GM23338 (cell line): ENCODE results near the gene SUSD3. TPM values are rescaled to one million over a fixed set of nuclear protein-coding genes. Genes with fewer than 3 reads are reported as not detected.

Experiments used
- ATAC-seq: fragments of 200-7000 bp; cut with Tn5 transposase; 3 replicates; pipeline ENCODE4 v1.9.1; 2020
- DNase-seq: peaks from one replicate; pipeline ENCODE4 v3.0.0-alpha.2; 2015; ENCODE audit warnings: low spot score
- H2AFZ ChIP-seq: fragments of 200-600 bp; sonication (generic); 2 replicates; pipeline ENCODE4 v1.8.0; 2016; ENCODE audit warnings: antibody characterized with exemption, mild to moderate bottlenecking, moderate library complexity
- H3F3A ChIP-seq: fragments of 200-600 bp; sonication (generic); replicated peaks from 2 replicates; pipeline ENCODE4 v1.8.0; 2017; ENCODE audit warnings: antibody characterized with exemption, mixed run types, low read depth
- H3K27ac ChIP-seq: fragments of 200-600 bp; sonication (generic); 2 replicates; pipeline ENCODE4 v1.6.1; 2016; ENCODE audit warnings: low read depth
- H3K27me3 ChIP-seq: fragments of 200-600 bp; sonication (generic); 2 replicates; pipeline ENCODE4 v1.8.0; 2016; ENCODE audit warnings: mild to moderate bottlenecking, mixed run types, moderate library complexity; ENCODE audit not compliant: insufficient read depth
- H3K36me3 ChIP-seq: fragments of 200-600 bp; sonication (generic); 2 replicates; pipeline ENCODE4 v1.8.0; 2016; ENCODE audit warnings: mild to moderate bottlenecking; ENCODE audit not compliant: insufficient read depth
- H3K4me1 ChIP-seq: fragments of 200-600 bp; sonication (generic); 2 replicates; pipeline ENCODE4 v1.8.0; 2016; ENCODE audit warnings: mild to moderate bottlenecking, moderate library complexity; ENCODE audit not compliant: insufficient read depth
- H3K4me2 ChIP-seq: fragments of 200-600 bp; sonication (generic); 2 replicates; pipeline ENCODE4 v1.7.1; 2017; ENCODE audit warnings: mixed run types
- H3K4me3 ChIP-seq: fragments of 200-600 bp; sonication (generic); 2 replicates; pipeline ENCODE4 v1.6.1; 2016; ENCODE audit warnings: mixed run types
- H3K79me2 ChIP-seq: fragments of 200-600 bp; sonication (generic); replicated peaks from 2 replicates; pipeline ENCODE4 v1.8.0; 2017; ENCODE audit warnings: mild to moderate bottlenecking; ENCODE audit not compliant: insufficient read depth
- H3K9me2 ChIP-seq: fragments of 200-600 bp; sonication (generic); 2 replicates; pipeline ENCODE4 v1.8.0; 2017; ENCODE audit not compliant: insufficient read depth
- H4K20me1 ChIP-seq: fragments of 200-600 bp; sonication (generic); replicated peaks from 2 replicates; pipeline ENCODE4 v1.8.0; 2017; ENCODE audit warnings: mild to moderate bottlenecking; ENCODE audit not compliant: insufficient read depth
- H3K27ac Mint-ChIP-seq: 2 replicates; pipeline ENCODE4 v1.8.0; 2020; ENCODE audit warnings: inconsistent platforms, mild to moderate bottlenecking, moderate library complexity, mixed read lengths
- H3K27me3 Mint-ChIP-seq: 3 replicates; pipeline ENCODE4 v1.8.0; 2022; ENCODE audit warnings: low read depth, mild to moderate bottlenecking, moderate library complexity, mixed read lengths, inconsistent platforms; ENCODE audit not compliant: insufficient read depth, poor library complexity
- H3K36me3 Mint-ChIP-seq: 3 replicates; pipeline ENCODE4 v1.8.0; 2021; ENCODE audit warnings: low read depth, mild to moderate bottlenecking, inconsistent platforms, moderate library complexity, mixed read lengths
- H3K4me1 Mint-ChIP-seq: 3 replicates; pipeline ENCODE4 v1.8.0; 2020; ENCODE audit warnings: mild to moderate bottlenecking, inconsistent platforms, mixed read lengths
- H3K4me3 Mint-ChIP-seq: 3 replicates; pipeline ENCODE4 v1.8.0; 2021; ENCODE audit warnings: moderate library complexity, mild to moderate bottlenecking, inconsistent platforms, mixed read lengths
- H3K9me3 Mint-ChIP-seq: 3 replicates; pipeline ENCODE4 v1.8.0; 2020; ENCODE audit warnings: moderate library complexity, mild to moderate bottlenecking, inconsistent platforms, mixed read lengths
- CREB1 ChIP-seq: fragments of 250-450 bp; sonication (Bioruptor Pico); IDR thresholded peaks from 2 replicates; pipeline ENCODE4 v1.5.0; 2020; ENCODE audit warnings: low read depth, mild to moderate bottlenecking, moderate library complexity
- CTCF ChIP-seq, 2 experiments: fragments of 200-600 bp in 1 of 2; sonication (generic) in 1 of 2; conservative IDR thresholded peaks; 2 replicates each; pipeline versions ENCODE4 v1.5.1 to v1.6.1; 2016 to 2017; ENCODE audit warnings: antibody characterized with exemption in 2 of 2, low read depth in 2 of 2, mild to moderate bottlenecking in 2 of 2, moderate library complexity in 1 of 2
- ETS1 ChIP-seq: IDR thresholded peaks from 2 replicates; pipeline ENCODE4 v1.6.1; 2016; ENCODE audit warnings: antibody characterized with exemption
- EZH2 ChIP-seq: fragments of 200-600 bp; sonication (generic); IDR thresholded peaks from one replicate; pipeline ENCODE4 v1.8.0; 2017; ENCODE audit warnings: antibody characterized with exemption, mild to moderate bottlenecking, low read depth; ENCODE audit not compliant: unreplicated experiment
- EZH2phosphoT487 ChIP-seq: fragments of 200-600 bp; sonication (generic); IDR thresholded peaks from one replicate; pipeline ENCODE4 v1.8.1; 2018; ENCODE audit warnings: antibody characterized with exemption; ENCODE audit not compliant: unreplicated experiment
- JUNB ChIP-seq: IDR thresholded peaks from one replicate; pipeline ENCODE4 v1.6.1; 2016; ENCODE audit warnings: antibody characterized with exemption; ENCODE audit not compliant: unreplicated experiment
- NANOG ChIP-seq: IDR thresholded peaks from 2 replicates; pipeline ENCODE4 v1.6.1; 2016; ENCODE audit warnings: antibody characterized with exemption, borderline replicate concordance
- POLR2AphosphoS5 ChIP-seq: IDR thresholded peaks from 2 replicates; pipeline ENCODE4 v1.6.1; 2016; ENCODE audit warnings: antibody characterized with exemption, low read depth
- REST ChIP-seq: IDR thresholded peaks from one replicate; pipeline ENCODE4 v1.6.1; 2018; ENCODE audit warnings: antibody characterized with exemption; ENCODE audit not compliant: unreplicated experiment
- STAT1 ChIP-seq: IDR thresholded peaks from one replicate; pipeline ENCODE4 v1.6.1; 2016; ENCODE audit warnings: antibody characterized with exemption; ENCODE audit not compliant: unreplicated experiment
- ZNF114 ChIP-seq: fragments of 250-450 bp; sonication (Bioruptor Pico); IDR thresholded peaks from 2 replicates; pipeline ENCODE4 v1.5.0; 2020; ENCODE audit warnings: mild to moderate bottlenecking, moderate library complexity
- ZNF331 ChIP-seq: fragments of 250-450 bp; sonication (Bioruptor Pico); IDR thresholded peaks from 2 replicates; pipeline ENCODE4 v1.5.0; 2020; ENCODE audit warnings: low read depth, mild to moderate bottlenecking, moderate library complexity
- ZNF462 ChIP-seq: fragments of 250-450 bp; sonication (Bioruptor Pico); IDR thresholded peaks from 2 replicates; pipeline ENCODE4 v1.5.0; 2020; ENCODE audit warnings: mild to moderate bottlenecking, moderate library complexity
- polyA plus RNA-seq: library from polyadenylated mRNA; unstranded; fragments of >200 nt; fragmentation: Nextera tagmentation; extraction: Ambion mirVana; gene quantifications from 2 replicates; pipeline ENCODE4 v1.2.1, GENCODE V29; 2016
- total RNA-seq: library from RNA; depleted of rRNA; stranded (reverse); fragments of >200 nt; shearing (Covaris generic); gene quantifications from 2 replicates; pipeline ENCODE4 v1.2.3, GENCODE V29; 2014

Gene SUSD3
- total and polyA plus RNA-seq, 2 experiments from 2014 or later = 6.9 to 20.1 TPM

- Histone ChIP-seq H3K4me3 (peak overlapping the region; percentile 63; the same call in 1 of the 2 replicates), H3K36me3 (no peaks in the 10 kb centered on the region), H3K4me1 (peaks cover 21% of the 10 kb centered on the region; the same call in 1 of the 2 replicates), H4K20me1 (no peaks in the 10 kb centered on the region), H3K27me3 (peaks cover 4% of the 10 kb centered on the region), H3K27ac (no peak overlapping the region), H2AFZ (no peak overlapping the region), H3K4me2 (peak overlapping the region; percentile 75; the same call in 1 of the 2 replicates), H3K9me2 (no peaks in the 10 kb centered on the region), H3K79me2 (no peaks in the 10 kb centered on the region), H3F3A (0 out of 2 replicates have a peak, but pooled peaks cover 5% of the 10 kb centered on the region)
- H3K27me3 Mint-ChIP-seq = peaks cover 18% of the 10 kb centered on the region
- no peaks in the 10 kb centered on the region for H3K9me3 Mint-ChIP-seq
- TF ChIP-seq ETS1 (no peak), CTCF (conservative IDR thresholded peaks at IDR 0.05; ENCODE audit: low read depth in 2 of 2) (no peak), ZNF114 (CRISPR knock-in tag) (no peak), NANOG (no peak), REST (no peak), ZNF331 (CRISPR knock-in tag) (no peak), STAT1 (no peak), EZH2 (no peak), JUNB (no peak), ZNF462 (CRISPR knock-in tag) (no peak), POLR2AphosphoS5 (no peak), CREB1 (CRISPR knock-in tag) (no peak), EZH2phosphoT487 (no peak)
- ATAC-seq (peak; percentile 7), DNase-seq (peak; percentile 64)
- peaks cover 31% of the 10 kb centered on the region for H3K4me1 Mint-ChIP-seq
- H3K27ac Mint-ChIP-seq = no peak overlapping the region
- H3K4me3 Mint-ChIP-seq = peak overlapping the region; percentile 63; the same call in 1 of the 3 replicates
- H3K36me3 Mint-ChIP-seq = no peaks in the 10 kb centered on the region
These were observed 1.4 kb downstream of the SUSD3 start for GRCh38 chr9:93059715-93060578.
